MV-4-11 (cell line): ENCODE data around the gene TRIM46.
A peak's percentile ranks its signal among the peaks of the same experiment; 100 is the strongest.

Source experiments
- DNase-seq: peaks from one replicate; lab custom pipeline; 2025; lab: John Stamatoyannopoulos, UW

The TRIM46 gene, protein sequence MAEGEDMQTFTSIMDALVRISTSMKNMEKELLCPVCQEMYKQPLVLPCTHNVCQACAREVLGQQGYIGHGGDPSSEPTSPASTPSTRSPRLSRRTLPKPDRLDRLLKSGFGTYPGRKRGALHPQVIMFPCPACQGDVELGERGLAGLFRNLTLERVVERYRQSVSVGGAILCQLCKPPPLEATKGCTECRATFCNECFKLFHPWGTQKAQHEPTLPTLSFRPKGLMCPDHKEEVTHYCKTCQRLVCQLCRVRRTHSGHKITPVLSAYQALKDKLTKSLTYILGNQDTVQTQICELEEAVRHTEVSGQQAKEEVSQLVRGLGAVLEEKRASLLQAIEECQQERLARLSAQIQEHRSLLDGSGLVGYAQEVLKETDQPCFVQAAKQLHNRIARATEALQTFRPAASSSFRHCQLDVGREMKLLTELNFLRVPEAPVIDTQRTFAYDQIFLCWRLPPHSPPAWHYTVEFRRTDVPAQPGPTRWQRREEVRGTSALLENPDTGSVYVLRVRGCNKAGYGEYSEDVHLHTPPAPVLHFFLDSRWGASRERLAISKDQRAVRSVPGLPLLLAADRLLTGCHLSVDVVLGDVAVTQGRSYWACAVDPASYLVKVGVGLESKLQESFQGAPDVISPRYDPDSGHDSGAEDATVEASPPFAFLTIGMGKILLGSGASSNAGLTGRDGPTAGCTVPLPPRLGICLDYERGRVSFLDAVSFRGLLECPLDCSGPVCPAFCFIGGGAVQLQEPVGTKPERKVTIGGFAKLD

DNA sequence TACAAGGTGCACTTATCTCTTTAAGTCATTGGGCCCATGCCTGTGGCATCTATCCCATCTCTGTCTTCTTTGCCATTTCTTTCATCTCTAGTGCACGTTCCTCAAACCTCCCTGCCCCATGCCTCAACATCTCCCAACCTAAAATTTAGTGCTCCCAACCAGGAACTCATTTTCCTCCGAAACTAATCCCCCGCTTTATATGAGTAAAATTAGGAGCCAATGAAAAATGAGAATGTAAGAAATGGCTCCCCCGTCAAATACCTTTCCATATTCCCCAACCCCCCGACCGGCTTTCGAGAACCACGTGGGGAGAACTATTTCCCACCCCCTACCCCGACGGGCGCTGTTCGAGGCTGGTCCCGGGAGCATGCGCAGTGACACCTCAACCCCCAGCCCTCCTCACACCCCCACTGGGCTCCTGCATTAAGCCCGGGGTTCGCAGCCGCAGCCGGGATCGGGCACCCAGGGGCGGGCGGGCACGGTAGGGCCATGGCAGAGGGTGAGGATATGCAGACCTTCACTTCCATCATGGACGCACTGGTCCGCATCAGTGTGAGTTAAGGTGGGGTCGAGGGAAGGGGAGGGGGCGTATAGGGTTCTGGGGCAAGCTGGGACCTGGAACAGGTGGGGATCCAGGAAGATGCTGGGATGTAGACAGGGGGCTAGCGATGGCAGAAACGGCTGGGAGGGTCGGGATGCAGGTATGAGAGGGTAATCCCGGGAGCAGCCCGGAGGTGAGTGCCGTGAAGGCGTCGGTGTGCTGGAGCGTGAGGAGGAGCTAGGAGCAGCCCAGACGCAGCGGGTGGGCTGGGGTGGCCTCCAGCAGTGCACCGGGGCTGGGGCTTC lies at the start of gene TRIM46:
TRIM46 (plus strand) TSS at position 372 of the 846 bp plus-strand sequence; CDS start at position 490, 118 bp downstream.
- DNase-seq = no peak

DNA sequence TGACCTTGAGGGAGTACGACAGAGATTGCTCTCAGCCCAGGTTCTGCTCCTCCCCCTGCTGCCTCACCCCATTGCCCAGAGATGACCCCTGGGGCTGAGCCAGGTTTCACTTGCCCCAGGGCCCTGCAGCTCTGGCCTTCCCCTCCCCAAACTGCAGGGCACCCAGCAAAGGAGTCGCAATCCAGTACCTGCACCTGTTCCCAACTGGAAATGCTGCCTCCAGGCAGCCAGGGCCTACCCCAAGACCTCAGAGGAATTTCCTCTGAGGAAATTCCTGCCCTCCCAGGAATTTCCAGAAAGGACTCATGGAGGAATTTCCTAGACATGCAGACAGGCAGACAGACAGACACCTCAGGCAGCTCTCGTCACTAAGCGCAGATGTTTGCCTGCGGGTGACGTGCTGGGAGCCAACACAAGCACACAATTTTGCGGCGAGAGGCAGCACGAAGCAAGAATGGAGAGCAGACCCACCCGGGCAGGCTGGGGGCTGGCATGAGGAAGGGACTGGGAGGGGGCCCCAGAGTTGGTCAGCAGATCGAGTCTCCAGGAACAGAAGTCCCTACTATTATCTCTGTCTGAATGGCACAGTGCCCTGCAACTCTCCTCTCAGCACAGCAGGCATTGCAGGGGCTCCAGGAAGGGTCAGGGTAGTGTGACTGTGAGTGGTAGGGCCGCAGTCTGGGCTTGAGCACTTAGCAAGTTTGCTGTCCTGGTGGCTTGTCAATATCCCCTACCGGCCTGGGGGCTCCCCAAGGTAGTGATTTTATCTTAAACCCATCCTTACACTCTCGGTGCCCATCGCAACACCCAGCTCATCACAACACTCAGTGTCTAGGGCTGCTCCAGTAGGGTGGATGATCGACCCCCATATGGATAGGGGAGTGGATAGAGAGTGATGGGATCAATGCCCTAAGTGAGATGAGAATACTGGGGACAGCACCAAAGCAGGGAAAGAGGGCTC lies 48.9 kb upstream of the TRIM46 start:
- DNase-seq = no peak

DNA sequence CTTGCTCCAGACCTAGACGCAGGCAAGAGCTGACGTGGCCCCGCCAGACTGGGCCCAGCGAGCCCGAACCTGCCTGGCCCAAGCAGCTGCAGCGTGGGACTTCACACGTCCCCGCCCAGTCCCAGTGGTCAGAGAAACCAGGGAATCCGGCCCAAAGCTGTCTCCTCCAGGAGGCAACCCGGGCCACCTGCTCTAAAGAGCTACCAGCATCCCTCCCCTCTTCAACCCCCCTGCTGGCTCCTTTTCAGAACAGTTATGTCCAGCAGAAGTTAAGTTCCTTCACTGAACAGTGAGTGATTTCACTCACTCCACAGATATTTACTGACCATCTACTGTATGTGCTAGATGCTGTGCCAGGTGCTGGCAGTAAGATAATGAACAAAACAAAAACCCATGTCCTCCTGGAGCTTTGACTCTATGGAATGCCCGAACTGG lies 48.1 kb upstream of the TRIM46 start:
- DNase-seq = no peak

DNA sequence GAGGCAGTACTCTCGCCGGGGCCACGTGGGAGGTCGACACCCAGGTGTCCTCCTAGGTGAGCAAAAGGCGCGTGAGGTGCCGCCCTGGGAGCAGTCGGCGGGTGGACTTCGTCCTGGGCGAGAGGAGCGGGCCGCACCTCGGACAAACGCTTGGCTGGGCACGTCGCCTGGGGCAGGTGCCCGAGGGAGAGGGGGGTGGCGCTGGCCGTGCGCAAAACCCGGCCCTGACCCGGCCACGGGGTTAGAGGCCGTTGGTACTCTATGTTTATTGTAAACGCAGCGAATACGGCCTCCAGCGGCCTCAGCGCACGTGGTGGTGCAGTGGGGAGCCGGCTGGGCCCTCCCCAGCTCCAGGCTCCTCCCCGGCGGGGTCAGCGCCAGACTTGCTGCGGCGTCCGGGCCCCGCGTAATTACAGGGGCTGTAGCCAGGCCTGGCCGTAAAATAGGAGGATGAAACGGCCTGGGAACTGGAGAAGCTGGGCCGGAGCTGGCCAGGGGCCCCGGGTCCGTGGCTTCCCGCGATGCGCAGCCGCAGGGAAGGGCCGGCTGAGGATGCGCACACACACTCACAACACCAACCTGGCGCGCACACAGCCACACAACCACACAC lies 47.6 kb upstream of the TRIM46 start:
- no peak for DNase-seq

DNA sequence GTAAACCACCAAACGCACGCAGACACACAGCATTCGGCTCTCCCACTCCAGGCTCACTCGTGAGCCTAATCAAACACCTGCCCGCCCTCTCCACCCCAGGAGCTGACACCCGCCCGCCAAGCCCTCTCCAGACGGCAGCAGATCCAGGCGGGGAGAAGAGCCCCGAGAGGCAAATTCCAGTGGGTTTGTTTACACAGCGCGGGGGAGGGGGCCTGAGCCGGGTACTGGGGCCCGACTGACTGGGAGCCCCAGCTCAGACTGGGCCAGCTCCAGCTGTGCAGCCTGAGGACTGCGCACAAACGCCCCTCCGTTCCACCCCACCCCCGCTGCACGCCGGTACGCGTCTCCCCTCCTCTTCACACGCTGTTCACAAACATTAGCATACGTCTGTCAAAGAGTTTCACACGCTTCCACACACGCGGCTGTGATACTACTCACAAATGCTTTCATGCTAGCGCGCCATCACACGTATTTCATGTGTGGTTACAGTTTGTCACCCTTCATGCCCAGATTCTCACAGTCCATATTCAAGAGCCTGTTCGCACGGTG lies 47.0 kb upstream of the TRIM46 start:
- peak; percentile 10 for DNase-seq

DNA sequence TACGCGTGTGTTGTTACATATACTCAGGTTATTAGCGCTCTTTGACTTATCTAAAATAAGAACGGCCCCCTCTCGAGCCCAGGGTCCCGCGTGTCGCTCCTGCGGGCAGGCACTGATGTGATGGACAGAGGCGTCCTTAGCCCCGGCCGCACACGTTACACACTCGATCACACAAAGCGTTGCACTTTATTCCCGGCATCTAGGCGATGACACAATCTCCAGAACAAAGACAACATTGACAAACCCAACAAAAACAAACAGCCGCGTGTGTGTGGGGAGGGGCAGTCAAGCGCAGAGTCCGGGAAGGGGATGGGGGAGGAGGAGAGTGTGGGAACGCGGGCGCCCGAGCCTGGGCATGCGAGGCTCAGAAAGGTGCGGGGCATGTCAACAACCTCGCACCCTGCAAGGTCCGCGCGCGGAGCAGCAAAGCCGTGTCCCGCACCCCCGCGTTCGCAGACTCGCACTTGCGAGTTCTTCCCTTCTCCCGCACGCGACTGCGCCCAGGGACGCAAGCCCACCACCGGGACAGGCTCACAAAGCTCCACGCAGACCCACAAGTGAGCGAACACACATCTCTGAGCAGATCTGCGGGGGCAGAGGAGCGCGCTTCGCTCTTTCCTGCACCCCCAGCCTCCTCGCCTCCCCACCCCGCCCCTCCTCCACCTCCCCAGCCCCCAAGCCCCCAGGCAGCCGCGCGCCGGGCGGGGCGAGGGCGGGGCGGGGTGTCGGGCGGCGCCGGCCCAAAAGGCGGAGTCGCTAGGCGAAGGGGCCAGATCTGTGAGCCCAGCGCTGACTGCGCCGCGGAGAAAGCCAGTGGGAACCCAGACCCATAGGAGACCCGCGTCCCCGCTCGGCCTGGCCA lies 46.3 kb upstream of the TRIM46 start, which contains the start of gene EFNA1:
EFNA1 (plus strand) TSS at position 772 of the 862 bp plus-strand sequence. CDS start 102 bp downstream, outside the sequence.
- no peak for DNase-seq

DNA sequence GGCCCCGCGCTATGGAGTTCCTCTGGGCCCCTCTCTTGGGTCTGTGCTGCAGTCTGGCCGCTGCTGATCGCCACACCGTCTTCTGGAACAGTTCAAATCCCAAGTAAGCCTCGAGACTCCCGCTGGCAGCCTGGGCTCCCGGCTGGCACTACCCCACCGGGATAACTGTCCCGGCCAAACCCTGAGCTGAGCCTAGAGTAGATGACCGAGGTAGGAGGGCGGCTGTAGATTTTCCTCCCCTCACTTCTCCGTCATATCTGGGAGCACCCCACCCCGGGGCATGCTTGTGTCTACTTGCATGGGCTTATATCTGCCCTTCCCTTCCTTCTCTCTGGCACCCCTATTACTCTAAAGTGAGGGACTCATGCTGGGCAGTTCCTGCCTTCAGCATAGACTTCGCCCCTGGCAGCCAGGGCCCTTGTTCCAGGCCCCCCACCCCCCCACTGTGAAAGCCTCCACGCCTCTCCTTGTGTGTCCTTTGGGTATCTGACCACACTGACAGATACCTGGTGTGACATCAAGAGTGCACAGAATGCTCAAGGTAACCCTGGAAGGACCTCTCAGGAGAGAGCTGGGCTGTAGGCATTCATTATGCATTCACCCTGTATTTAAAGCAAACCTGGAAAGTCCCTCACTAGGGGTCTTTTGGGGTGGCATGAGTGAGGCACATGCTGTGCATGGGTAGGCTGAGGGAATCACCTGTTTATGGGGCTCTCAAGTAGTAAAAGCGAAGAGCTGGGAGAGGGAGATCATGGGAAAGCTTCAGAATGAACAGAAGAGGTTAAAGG lies 45.5 kb upstream of the TRIM46 start:
- no peak for DNase-seq

DNA sequence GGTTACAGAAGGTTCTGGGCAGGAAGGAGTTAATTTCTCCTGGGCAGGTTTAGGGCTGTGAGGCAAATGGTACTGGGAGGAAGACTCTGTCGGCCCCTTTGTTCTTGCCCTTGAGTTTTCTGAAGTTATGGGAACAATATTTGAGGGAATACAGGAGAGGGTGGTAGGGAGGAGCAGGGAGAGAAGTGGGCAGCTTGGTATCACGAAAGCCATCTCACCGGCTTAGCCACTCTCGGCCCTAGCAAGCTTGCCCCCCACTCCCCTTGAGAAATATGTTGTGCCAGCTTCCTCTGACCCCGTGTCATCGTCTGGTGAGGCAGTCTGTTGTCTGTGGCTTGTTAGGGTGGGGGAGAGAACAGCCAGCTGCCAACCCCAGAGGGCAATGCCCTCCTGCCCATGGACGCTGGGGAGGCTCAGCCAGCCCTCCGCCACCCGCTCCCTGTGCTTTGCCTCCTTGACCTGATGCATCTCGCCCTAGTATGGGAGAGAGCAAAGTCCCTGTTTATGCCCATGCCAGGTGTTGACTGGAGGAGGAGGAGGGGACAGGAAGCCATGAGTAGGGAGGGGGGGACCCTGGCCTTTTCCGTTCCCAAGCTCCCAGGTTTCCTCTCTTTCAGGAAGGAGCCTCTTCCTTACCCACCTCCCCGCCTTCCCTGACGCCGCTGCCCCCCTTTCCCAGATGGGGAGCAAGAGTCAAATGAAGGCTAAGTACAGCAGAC lies 44.7 kb upstream of the TRIM46 start:
- no peak for DNase-seq

DNA sequence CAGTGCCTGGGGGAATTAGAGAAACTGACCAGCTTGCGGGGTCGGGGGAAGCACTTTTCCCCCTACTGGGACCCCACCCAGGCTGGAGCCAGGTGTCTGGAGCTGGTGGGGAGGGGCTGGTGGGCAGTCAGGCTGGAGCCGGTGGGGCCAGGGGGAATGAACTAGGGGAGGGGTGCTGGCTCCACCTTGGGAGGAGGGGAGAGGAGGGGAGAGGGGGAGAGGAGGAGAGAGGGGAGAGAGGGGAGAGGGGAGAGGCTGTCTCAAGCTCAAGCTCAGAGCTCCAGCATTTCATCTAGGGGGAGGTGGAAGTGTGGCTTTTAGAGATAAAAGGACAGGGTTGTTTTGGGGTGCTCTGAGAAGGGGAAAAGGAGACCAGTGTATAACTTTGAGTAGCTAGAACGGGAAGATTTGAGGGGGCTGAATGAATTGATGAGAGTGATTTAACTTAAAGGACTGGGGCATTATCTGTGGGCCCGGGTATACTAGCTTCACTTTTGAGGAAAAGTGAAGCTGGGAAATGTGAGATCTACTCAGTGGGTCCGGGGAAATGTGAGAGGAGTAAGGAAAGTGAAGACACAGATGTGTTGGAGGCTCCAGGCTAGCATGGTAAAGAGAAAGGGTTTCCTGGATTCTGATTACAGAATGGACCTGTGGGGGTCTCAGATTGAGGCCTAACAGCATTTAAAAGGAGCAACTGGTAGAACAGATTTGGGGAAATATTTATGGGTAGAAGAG lies 43.2 kb upstream of the TRIM46 start:
- no peak for DNase-seq

DNA sequence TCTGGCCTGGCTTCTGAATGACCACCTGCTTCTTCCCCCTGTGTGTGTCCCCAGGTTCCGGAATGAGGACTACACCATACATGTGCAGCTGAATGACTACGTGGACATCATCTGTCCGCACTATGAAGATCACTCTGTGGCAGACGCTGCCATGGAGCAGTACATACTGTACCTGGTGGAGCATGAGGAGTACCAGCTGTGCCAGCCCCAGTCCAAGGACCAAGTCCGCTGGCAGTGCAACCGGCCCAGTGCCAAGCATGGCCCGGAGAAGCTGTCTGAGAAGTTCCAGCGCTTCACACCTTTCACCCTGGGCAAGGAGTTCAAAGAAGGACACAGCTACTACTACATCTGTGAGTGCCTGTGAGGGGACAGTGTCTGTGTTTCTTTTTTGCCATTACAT lies 42.4 kb upstream of the TRIM46 start:
- DNase-seq = no peak

DNA sequence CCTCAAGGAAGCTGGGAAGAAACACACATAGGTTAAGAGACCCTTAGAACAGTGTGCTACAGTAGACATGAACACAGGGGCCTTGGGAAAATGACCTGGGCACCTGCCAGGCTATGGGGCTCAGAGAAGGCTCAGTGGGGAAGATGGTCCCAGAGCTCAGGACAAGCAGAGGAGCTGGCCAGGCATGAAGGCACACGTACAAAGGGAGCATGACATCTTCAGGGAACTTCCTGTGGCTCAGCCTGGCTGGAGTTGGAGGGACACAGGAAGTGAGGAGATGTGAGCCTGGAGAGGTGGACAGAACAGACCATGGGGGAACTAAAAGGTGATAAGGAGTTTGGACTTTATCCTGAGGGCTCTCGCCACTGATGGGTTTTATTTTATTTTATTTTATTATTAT lies 41.8 kb upstream of the TRIM46 start:
- no peak for DNase-seq

DNA sequence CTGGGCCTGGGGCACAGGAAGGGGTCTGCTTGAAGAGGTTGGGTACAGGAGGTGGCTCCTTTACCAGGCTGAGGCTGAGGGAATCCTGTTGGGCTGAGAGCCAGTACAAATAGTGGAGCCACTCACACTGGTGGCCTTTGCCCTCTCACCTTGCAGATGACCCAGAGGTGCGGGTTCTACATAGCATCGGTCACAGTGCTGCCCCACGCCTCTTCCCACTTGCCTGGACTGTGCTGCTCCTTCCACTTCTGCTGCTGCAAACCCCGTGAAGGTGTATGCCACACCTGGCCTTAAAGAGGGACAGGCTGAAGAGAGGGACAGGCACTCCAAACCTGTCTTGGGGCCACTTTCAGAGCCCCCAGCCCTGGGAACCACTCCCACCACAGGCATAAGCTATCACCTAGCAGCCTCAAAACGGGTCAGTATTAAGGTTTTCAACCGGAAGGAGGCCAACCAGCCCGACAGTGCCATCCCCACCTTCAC lies 39.8 kb upstream of the TRIM46 start:
- DNase-seq = no peak

DNA sequence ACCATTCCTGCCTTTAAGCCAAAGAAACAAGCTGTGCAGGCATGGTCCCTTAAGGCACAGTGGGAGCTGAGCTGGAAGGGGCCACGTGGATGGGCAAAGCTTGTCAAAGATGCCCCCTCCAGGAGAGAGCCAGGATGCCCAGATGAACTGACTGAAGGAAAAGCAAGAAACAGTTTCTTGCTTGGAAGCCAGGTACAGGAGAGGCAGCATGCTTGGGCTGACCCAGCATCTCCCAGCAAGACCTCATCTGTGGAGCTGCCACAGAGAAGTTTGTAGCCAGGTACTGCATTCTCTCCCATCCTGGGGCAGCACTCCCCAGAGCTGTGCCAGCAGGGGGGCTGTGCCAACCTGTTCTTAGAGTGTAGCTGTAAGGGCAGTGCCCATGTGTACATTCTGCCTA lies 39.3 kb upstream of the TRIM46 start:
- DNase-seq = no peak

DNA sequence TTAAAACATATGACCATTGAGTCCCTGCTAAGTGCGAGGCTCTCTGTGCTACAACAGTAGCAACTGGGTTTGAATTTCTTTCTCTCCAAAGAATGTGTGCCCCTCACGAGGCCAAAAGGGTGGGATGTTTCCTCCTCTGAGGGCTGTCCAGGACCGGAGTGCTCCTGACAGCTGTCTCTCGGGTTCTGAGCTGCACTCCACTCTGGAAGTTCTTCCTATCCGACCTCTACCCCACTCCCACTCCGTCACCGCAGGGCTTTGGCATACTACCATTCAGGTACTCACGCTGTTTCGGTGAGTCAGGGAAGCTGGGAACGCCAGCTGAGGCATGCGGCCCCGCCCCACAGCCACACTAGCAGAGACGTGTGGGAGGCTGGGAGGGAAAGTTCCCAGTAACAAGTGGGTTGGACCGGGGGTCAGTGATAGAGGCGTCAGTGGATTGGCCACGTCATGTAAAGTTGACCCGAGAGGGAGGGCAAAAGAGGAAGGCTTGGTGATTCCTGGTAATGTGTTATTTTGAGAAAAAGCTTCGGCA lies 38.7 kb upstream of the TRIM46 start:
- peak; percentile 84 for DNase-seq

DNA sequence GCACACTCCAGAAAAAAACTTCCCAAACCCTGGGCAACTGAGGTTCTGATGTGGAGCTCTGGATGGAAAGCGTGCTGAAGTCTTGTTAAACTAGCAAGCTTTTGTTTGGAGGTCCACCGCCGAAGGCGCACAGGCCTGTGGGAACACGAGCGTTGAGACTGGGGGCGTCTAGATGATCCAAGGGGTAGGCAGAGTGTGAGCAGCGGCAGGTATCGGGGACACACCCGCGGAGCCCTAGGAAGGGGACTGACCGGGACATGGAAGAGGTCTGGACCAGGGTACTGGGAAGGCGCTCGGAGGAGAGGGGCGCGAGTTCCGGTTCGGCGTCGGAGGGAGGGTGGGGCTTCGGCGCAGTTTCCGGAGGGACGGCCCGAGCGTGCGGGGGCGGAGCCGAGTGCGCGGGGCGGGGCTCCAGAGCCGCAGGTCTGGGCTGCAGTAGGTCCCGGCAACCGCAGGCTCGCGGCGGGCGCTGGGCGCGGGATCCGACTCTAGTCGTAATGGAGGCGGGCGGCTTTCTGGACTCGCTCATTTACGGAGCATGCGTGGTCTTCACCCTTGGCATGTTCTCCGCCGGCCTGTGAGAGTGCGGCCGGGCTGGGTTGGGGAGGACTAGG lies 38.1 kb upstream of the TRIM46 start, which contains the start of gene SLC50A1:
SLC50A1 (plus strand) TSS at position 438 of the 614 bp plus-strand sequence; CDS start at position 498, 60 bp downstream.
- DNase-seq = peak; percentile 87

DNA sequence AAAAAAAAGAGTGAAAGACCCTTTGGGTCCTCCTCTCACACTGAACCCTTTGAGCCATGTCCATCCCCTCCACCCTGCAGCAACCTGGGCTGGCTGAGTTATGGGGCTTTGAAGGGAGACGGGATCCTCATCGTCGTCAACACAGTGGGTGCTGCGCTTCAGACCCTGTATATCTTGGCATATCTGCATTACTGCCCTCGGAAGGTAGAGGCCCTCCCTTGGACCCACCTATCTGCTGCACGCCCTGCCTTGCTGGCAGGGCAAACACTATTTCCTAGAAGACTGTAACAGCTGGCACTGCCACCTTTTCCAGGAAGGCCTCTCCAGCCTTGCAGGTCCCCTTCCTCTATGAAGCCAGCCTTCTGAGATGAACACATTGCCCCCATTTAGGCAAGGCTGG lies 36.9 kb upstream of the TRIM46 start:
- no peak for DNase-seq
